Activated CD4-positive, alpha-beta memory T cell treated with anti-CD3 and anti-CD28 coated beads for 36 hours (primary cell): ENCODE data around the gene TRERF1. TPM values are rescaled to one million over a fixed set of nuclear protein-coding genes. Genes with fewer than 3 reads are reported as not detected.

ENCODE experiments used
- CTCF ChIA-PET: fragments of 350-600 bp; sonication (Branson Sonifier 250); formaldehyde crosslinking; loops from one replicate; lab custom pipeline; 2021; ENCODE audit warnings: antibody characterized with exemption, inconsistent platforms; lab: Charles Lee
- POLR2A ChIA-PET: fragments of 350-600 bp; sonication (Branson Sonifier 250); formaldehyde crosslinking; loops from one replicate; lab custom pipeline; 2021; ENCODE audit warnings: antibody characterized with exemption; lab: Charles Lee
- DNase-seq: peaks from one replicate; pipeline ENCODE4 v3.0.0-alpha.2; 2020
- H3K27ac Mint-ChIP-seq: one replicate; pipeline ENCODE4 v1.8.0; 2021; ENCODE audit warnings: mixed read lengths
- H3K27me3 Mint-ChIP-seq: one replicate; pipeline ENCODE4 v1.8.0; 2021; ENCODE audit warnings: mixed read lengths
- H3K36me3 Mint-ChIP-seq: one replicate; pipeline ENCODE4 v1.8.0; 2021; ENCODE audit warnings: mixed read lengths
- H3K4me1 Mint-ChIP-seq: one replicate; pipeline ENCODE4 v1.8.0; 2021; ENCODE audit warnings: low read depth, mixed read lengths
- H3K4me3 Mint-ChIP-seq: one replicate; pipeline ENCODE4 v1.8.0; 2021; ENCODE audit warnings: mild to moderate bottlenecking, mixed read lengths
- H3K9me3 Mint-ChIP-seq: one replicate; pipeline ENCODE4 v1.8.0; 2021; ENCODE audit warnings: mixed read lengths
- intact Hi-C: fragments of 100-400 bp; cut with micrococcal nuclease; formaldehyde crosslinking; loops from one replicate; pipeline ENCODE4 v1.15.1; 2023
- total RNA-seq, 2 experiments: library from RNA; stranded (reverse); gene quantifications; one replicate each; pipeline ENCODE4 v1.2.3, GENCODE V29; 2021

Gene TRERF1
- total RNA-seq, 2 experiments from 2014 or later = 16.3 to 16.7 TPM

- peak overlapping the region; percentile 92 for H3K27ac Mint-ChIP-seq
- ChIA-PET CTCF (interaction anchor here (0.8 to 3.3 kb wide), 4 partner anchors 8 to 198 kb away, joined by 3 to 24 read pairs (median 14); no protein-coding TSS in a partner anchor), POLR2A (interaction anchor here (0.6 to 3.4 kb wide), 5 partner anchors 8 to 36 kb away, joined by 3 to 28 read pairs (median 14); no protein-coding TSS in a partner anchor)
- peaks cover 16% of the 10 kb centered on the region for H3K36me3 Mint-ChIP-seq
- no peaks in the 10 kb centered on the region for H3K27me3 Mint-ChIP-seq
- DNase-seq = no peak
- H3K4me3 Mint-ChIP-seq = peak overlapping the region; percentile 11
- intact Hi-C loops = no loop called here
- H3K9me3 Mint-ChIP-seq = no peaks in the 10 kb centered on the region
- peaks cover 67% of the 10 kb centered on the region for H3K4me1 Mint-ChIP-seq
Observed at GRCh38 chr6:42366011-42366705, 85.6 kb downstream of the TRERF1 start.

DNA sequence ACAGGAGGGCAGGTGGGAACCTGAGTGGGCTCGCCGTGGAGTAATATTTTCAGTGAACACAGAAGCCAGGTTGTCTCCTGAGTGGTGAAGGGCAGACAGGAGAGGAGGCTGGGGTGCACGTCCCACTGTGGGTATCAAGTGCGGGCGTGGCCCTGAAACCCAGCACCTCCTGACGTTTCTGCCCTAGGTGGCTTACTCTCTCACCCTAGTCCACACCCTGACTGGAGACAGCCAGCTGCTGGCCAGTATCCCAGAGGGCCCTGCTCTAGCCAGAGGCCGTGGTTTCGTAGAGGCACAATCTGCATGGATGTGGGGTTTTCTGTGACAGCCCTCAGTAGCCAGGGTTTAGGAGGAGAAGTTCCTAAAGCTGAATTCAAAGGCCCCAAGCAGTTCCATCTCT lies 86.7 kb downstream of the TRERF1 start:
- H3K27me3 Mint-ChIP-seq = no peaks in the 10 kb centered on the region
- H3K4me3 Mint-ChIP-seq = no peak overlapping the region
- peaks cover 21% of the 10 kb centered on the region for H3K36me3 Mint-ChIP-seq
- no peak overlapping the region for H3K27ac Mint-ChIP-seq
- ChIA-PET POLR2A (no interaction called here), CTCF (no interaction called here)
- no peak for DNase-seq
- H3K9me3 Mint-ChIP-seq = no peaks in the 10 kb centered on the region
- H3K4me1 Mint-ChIP-seq = peaks cover 59% of the 10 kb centered on the region
- intact Hi-C loops = no loop called here

DNA sequence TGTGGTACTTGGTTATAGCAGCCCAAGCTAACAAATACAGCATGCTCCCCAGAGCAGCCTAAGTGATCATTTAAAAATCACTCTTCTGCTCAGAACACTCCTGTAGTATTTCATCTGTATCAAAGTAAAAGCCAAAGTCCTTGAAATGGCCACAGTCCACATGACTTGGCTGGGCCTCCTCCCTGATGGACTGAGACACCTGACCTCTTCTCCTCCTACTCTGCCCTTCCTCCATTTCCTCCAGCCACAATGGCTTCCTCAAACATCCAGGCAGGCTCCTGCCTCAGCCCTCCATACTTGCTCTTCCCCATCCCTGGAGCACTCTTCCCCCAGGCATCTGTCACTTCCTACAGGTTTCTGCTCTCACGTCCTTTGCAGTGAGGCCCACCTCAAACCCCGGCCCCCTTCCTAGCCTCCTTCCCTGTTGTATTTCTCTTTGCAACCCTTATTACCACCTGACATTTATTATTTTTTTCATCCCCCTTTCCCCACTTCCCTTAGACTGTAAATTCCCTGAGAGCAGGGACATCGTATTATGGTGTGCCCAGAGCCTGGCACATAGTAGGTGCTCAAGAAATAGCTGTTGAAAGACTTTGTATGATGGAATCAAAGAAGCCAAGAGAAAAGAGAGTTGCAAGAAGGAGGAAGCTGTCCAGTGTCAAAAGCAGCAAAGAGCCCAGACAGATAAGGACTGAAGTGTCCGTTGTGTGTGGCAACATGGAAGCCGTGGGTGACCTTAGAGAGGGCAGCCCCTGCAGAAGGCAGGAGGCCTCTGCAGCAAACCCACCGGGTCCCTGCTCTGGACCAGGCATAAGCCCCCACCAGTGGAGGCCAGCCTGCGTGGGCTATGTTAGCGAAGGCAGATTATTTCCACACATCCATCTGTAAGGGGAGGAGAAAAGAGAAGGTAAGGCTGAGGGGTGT lies 87.5 kb downstream of the TRERF1 start:
- H3K4me3 Mint-ChIP-seq = no peak overlapping the region
- H3K9me3 Mint-ChIP-seq = no peaks in the 10 kb centered on the region
- H3K4me1 Mint-ChIP-seq = peaks cover 52% of the 10 kb centered on the region
- intact Hi-C loops = no loop called here
- ChIA-PET POLR2A (no interaction called here), CTCF (no interaction called here)
- no peaks in the 10 kb centered on the region for H3K27me3 Mint-ChIP-seq
- no peak for DNase-seq
- H3K27ac Mint-ChIP-seq = no peak overlapping the region
- peaks cover 21% of the 10 kb centered on the region for H3K36me3 Mint-ChIP-seq

- Mint-ChIP-seq H3K27me3 (no peaks in the 10 kb centered on the region), H3K36me3 (peaks cover 21% of the 10 kb centered on the region), H3K4me1 (peaks cover 41% of the 10 kb centered on the region), H3K27ac (no peak overlapping the region), H3K9me3 (no peaks in the 10 kb centered on the region), H3K4me3 (no peak overlapping the region)
- no peak for DNase-seq
- intact Hi-C loops = no loop called here
- POLR2A ChIA-PET = no interaction called here
- CTCF ChIA-PET = no interaction called here
Observed at GRCh38 chr6:42361036-42361435, 90.7 kb downstream of the TRERF1 start.

DNA sequence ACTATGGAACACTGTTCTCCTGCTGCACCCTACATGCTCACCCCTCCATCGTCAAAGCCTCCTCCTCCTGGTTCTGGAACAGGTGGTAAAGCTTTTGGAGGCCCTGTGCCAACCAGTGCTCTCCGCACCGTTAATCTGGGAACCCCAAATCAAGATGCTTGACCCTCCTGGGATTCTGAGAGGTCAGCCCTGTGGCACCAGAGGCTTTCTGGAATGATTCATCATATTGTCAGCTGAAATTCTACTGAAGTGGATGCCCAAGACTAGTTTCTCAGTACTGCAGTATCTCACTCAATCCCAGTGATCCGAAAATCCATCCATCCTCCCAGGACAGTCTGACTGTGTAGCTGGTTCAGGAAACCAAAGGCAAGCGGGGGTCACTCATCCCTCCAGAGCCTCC lies 92.7 kb downstream of the TRERF1 start:
- Mint-ChIP-seq H3K27me3 (no peaks in the 10 kb centered on the region), H3K4me3 (no peak overlapping the region), H3K36me3 (peaks cover 15% of the 10 kb centered on the region), H3K27ac (peak overlapping the region; percentile 82), H3K4me1 (peaks cover 25% of the 10 kb centered on the region), H3K9me3 (no peaks in the 10 kb centered on the region)
- CTCF ChIA-PET = interaction anchor here (0.7 to 2.0 kb wide), 3 partner anchors 8 to 99 kb away, joined by 3 to 14 read pairs (median 3); no protein-coding TSS in a partner anchor
- DNase-seq = no peak
- POLR2A ChIA-PET = interaction anchor here (2.3 to 2.4 kb wide), 2 partner anchors 9 to 31 kb away, joined by 17 to 23 read pairs; no protein-coding TSS in a partner anchor
- intact Hi-C loops = no loop called here

DNA sequence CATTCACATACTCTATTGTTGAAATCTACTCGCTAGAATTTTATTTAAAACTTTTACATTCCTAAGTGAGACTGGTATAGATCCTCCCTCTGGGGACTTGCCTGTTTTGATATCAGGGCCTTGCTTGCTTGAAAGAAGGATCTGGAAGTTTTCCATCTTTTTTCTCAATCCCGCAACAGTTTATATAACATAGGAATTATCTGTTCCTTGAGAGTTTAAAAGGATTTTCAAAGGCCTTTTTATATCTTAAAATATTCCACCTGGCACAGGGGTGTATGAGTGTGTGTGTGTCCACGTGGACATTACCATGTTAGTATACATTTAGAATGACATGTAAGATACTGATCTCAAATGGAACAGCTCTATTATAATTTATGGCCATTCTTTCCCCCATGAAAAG lies 96.3 kb downstream of the TRERF1 start:
- Mint-ChIP-seq H3K27ac (no peak overlapping the region), H3K4me1 (peaks cover 25% of the 10 kb centered on the region), H3K4me3 (no peak overlapping the region), H3K27me3 (no peaks in the 10 kb centered on the region), H3K36me3 (peaks cover 5% of the 10 kb centered on the region), H3K9me3 (no peaks in the 10 kb centered on the region)
- intact Hi-C loops = no loop called here
- ChIA-PET CTCF (no interaction called here), POLR2A (no interaction called here)
- DNase-seq = no peak

DNA sequence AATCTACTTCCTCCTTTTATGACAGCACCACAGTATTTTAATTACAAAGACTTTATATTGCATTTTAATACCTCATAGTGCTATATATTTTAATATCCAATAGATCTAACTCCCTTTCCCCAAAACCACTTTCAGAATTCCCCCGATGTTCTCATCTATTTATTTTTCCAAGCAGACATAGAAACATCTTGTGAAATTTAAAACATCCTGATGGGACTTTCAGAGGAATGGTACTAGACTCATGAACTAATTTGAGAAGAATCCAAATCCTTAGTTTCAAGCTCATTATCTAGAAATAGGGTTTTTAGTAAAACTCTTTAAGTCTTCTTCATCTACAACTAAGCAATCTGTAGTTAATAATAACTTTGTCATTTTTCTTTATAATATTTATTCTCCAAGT lies 97.0 kb downstream of the TRERF1 start:
- DNase-seq = no peak
- no peak overlapping the region for H3K27ac Mint-ChIP-seq
- peaks cover 27% of the 10 kb centered on the region for H3K4me1 Mint-ChIP-seq
- no peaks in the 10 kb centered on the region for H3K27me3 Mint-ChIP-seq
- no peak overlapping the region for H3K4me3 Mint-ChIP-seq
- intact Hi-C loops = no loop called here
- CTCF ChIA-PET = no interaction called here
- no peaks in the 10 kb centered on the region for H3K9me3 Mint-ChIP-seq
- POLR2A ChIA-PET = no interaction called here
- peaks cover 10% of the 10 kb centered on the region for H3K36me3 Mint-ChIP-seq

DNA sequence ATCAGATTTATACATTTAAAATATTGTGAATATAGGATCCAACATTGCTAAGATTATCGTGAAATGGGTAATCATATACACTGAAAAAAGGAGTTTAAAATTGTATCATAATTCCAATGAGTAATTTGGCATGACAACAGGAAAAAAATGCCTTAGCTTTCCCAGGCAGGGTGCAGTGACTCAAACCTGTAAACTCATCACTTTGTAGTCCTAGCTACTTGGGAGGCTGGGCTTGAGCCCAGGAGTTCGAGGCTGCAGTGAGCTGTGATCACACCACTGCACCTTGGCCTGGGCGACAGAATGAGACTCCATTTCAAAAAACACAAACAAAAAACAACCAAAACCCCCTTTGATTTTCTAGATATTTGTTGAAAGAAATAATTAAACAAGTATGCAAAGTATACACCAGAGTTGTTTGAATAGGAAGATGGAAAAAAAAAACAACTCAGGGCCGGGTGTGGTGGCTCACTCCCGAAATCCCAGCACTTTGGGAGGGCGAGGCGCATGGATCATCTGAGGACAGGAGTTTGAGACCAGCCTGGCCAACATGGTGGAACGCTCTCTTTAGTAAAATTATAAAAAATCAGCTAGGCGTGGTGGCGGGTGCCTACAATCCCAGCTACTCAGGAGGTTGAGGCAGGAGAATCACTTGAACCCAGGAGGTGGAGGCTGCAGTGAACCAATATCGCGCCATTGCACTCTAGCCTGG lies 98.7 kb downstream of the TRERF1 start:
- POLR2A ChIA-PET = no interaction called here
- H3K9me3 Mint-ChIP-seq = no peaks in the 10 kb centered on the region

DNA sequence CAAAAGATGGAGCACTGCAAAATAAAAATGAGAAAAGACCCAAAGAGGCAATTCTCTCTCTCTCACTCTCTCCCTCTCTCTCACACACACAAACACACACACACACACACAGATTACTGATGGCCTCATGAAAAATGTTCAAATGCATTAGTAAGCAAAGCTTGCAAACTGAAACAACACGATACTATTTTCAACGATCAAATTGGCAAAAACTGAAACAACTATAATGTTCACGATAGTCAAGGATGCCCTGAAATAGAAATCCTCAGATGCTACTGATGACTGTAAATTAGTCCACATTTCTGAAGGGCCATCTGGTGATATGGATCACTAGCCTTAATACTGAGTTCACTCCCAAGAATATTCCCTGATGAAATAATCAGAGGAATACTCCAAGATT lies 100.8 kb downstream of the TRERF1 start:
- H3K4me1 Mint-ChIP-seq = peaks cover 21% of the 10 kb centered on the region

More for the DNA sequence above, 98.7 kb downstream of the TRERF1 start:
- no peak for DNase-seq
- CTCF ChIA-PET = interaction anchor here (0.8 to 1.6 kb wide), 2 partner anchors 180 to 194 kb away, joined by 3 to 6 read pairs; no protein-coding TSS in a partner anchor
- H3K4me1 Mint-ChIP-seq = peaks cover 18% of the 10 kb centered on the region
- H3K27ac Mint-ChIP-seq = no peak overlapping the region
- H3K4me3 Mint-ChIP-seq = no peak overlapping the region
- intact Hi-C loops = no loop called here
- peaks cover 10% of the 10 kb centered on the region for H3K36me3 Mint-ChIP-seq
- no peaks in the 10 kb centered on the region for H3K27me3 Mint-ChIP-seq

GRCh38 chr6:42349753-42350511 lies 101.8 kb downstream of the TRERF1 start:
- Mint-ChIP-seq H3K27ac (no peak overlapping the region), H3K36me3 (peaks cover 8% of the 10 kb centered on the region), H3K4me1 (peaks cover 25% of the 10 kb centered on the region), H3K27me3 (no peaks in the 10 kb centered on the region), H3K9me3 (no peaks in the 10 kb centered on the region), H3K4me3 (no peak overlapping the region)
- POLR2A ChIA-PET = interaction anchor here (0.8 to 1.3 kb wide), 3 partner anchors 13 to 53 kb away, joined by 3 read pairs; no protein-coding TSS in a partner anchor
- CTCF ChIA-PET = interaction anchor here (1.2 to 2.6 kb wide), 2 partner anchors 87 to 198 kb away, joined by 3 to 11 read pairs; no protein-coding TSS in a partner anchor
- no peak for DNase-seq
- intact Hi-C loops = no loop called here

More for the DNA sequence above, 100.8 kb downstream of the TRERF1 start:
- DNase-seq = no peak
- intact Hi-C loops = no loop called here
- Mint-ChIP-seq H3K27ac (no peak overlapping the region), H3K27me3 (no peaks in the 10 kb centered on the region), H3K4me3 (no peak overlapping the region), H3K9me3 (no peaks in the 10 kb centered on the region), H3K36me3 (peaks cover 6% of the 10 kb centered on the region)
- ChIA-PET POLR2A (no interaction called here), CTCF (interaction anchor here (2.6 kb wide), 1 partner anchor 197 kb away, joined by 11 read pairs; no protein-coding TSS in a partner anchor)

GRCh38 chr6:42347456-42347855 lies 104.3 kb downstream of the TRERF1 start:
- no peaks in the 10 kb centered on the region for H3K27me3 Mint-ChIP-seq
- ChIA-PET POLR2A (no interaction called here), CTCF (interaction anchor here (1.3 kb wide), 1 partner anchor 200 kb away, joined by 6 read pairs; no protein-coding TSS in a partner anchor)
- H3K27ac Mint-ChIP-seq = no peak overlapping the region
- peaks cover 40% of the 10 kb centered on the region for H3K4me1 Mint-ChIP-seq
- H3K4me3 Mint-ChIP-seq = no peak overlapping the region
- intact Hi-C loops = no loop called here
- H3K9me3 Mint-ChIP-seq = no peaks in the 10 kb centered on the region
- DNase-seq = no peak
- peaks cover 21% of the 10 kb centered on the region for H3K36me3 Mint-ChIP-seq
